NCI-H2107 treated with DMSO at 0.1 percent for 48 hours (cell line): ENCODE measurements around the gene LRRFIP1.
"Not testable (repeated sequence)": the region's sequence is repeated elsewhere in the genome, so short reads cannot be mapped to it uniquely, and the experiment has no call there.

Source experiments
- DNase-seq: peaks from one replicate; lab custom pipeline; 2025; ENCODE audit not compliant: unreplicated experiment; lab: John Stamatoyannopoulos, UW

Gene LRRFIP1, protein sequence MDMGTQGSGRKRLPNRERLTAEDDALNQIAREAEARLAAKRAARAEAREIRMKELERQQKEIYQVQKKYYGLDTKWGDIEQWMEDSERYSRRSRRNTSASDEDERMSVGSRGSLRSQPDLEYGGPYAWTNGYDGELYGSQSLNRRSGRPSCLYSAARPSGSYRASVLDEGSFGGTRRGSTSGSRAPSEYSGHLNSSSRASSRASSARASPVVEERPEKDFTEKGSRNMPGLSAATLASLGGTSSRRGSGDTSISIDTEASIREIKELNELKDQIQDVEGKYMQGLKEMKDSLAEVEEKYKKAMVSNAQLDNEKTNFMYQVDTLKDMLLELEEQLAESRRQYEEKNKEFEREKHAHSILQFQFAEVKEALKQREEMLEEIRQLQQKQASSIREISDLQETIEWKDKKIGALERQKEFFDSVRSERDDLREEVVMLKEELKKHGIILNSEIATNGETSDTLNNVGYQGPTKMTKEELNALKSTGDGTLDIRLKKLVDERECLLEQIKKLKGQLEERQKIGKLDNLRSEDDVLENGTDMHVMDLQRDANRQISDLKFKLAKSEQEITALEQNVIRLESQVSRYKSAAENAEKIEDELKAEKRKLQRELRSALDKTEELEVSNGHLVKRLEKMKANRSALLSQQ

DNA sequence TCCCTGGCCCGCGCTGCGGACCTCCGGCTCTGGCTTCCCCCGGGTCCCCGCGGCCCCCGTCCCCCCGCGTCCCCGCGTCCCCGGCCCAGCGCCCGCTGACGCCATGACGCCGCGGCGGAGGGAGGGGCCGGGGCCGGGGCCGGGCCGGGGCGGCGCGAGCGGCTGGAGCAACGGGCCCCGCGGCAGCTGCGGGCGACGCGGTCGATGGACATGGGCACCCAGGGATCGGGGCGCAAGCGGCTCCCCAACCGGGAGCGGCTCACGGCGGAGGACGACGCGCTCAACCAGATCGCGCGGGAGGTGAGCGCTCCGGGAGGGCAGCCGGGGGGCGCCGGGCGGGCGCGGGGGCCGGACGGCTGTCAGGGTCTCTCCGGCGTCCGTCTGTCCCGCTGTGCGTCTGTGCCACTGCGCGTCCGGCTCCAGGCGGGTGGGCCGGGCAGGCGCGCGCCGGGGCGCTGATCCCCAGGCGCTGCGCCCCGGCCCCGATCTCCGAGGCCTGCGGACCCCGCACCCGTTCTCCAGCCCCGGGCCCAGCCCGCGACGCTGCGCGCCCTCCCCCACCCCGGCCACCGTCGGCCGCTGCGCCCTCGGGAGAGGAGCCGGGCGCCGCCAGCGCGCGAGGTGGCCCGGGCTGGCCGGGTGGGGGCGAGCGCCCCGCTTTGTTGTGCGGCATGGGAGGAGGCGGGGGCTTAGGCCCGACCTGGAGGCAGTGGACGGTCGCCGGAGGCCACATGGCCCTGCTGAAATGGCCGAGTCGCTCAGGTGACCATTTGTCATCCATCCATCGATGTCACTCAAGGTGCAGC lies at the start of gene LRRFIP1:
TSS of gene LRRFIP1 (plus strand) at position 147 of the 806 bp plus-strand sequence. CDS start at position 205, 58 bp downstream.
- DNase-seq: no peak

DNA sequence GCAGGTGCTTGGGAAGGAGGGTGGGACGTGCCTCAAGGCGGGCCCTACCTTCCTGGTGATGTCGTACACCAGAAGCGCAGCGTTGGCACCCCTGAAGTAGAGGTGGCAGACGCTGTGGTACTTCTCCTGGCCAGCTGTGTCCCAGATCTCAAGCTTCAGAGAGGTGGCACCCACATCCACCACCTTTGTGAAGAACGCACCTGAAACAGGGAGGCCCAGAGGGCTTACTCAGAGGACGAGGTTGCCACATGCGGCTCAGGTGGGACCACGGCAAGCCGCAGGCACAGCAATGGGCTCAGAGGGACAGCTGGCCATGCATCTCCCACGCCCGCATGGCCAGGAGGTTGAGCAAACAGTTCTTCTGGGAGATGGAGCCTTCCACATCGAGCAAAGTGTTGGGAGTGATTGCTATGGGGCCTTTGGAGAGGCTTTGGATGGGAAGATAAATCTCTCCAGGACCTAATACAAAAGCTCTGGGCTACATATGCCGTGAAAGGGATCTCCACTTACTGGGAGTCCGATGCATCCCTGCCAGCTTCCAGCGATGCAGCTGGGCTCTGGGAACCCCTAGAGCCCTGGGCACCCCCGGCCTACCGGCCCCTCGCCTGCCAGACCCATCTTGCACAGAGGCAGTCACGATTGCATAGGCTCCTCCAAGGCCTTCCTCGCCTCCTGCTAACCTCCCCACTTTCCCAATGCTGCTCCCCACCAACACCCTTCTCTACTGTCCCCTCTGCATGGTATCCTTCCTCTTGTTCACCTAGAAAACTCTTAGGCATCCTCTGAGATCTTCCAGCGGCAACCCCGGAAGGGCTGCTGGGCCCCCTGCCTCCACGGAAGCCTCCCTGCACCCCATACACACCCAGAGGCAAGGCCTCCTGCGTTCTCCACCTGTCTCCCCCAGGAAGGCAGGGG lies 49.2 kb upstream of the LRRFIP1 start:
- DNase-seq: no peak

DNA sequence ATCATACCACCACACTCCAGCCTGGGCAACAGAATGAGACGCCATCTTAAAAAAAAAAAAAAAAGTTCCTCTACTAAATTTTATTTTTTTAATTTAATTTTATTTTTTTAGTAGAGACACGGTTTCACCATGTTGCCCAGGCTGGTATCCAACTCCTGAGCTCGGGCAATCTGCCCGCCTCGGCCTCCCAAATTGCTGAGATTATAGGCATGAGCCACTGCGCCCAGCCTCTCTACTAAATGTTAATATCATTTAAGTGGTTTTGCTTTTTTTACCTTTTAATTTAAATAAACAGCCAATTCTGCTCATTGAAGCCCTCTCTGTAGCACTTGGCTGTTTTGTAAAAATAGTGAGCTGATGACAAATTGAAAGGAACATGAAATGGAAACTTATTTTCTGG lies 46.1 kb upstream of the LRRFIP1 start:
- no peak for DNase-seq

DNA sequence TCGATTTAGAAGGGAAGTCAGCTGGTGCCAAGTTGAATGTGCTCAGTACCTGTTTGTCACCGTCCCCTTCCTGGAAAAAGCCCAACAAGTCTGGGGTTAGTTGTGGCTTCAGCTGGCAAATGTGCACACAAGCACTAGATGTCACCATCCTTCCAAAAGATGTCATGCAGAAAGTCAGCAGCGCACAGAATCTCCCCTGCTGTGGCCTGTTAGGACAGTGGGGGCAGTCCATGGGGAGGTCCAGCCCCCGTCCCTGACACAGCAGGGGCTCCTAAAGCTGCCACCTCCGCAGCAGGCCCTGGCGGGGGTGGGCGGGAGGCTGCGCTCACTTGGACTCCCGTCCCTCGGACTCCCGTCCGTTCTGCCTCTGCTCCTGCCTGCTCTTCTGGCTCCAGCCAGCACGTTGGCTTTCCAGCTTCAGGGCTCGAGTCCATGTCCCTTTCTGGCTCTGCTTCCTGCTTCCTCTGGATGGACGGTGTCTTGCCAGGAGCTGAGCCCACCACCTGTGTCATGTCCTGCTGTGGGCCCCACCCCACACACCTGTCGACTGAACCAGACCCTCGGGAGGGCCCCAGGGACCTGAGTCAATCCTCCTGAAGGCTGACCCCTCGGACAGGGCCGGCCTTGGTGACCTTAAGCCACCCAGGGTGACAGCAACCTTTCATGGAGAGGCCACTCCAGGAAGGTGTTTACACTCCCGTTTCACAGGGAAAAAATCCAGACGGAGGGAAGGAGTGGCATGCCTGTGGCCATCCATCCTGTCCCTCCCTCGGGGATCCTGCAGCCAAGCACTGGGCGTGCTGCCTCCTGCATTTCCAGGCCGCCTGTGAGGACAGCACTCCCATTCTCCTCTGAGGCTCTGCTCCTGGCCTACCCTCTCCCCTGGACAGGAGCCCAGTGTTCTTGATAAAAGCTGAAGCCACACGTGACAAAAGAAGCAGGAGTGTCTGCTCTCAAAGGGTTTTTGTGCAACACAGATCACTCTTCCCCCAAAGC lies 45.3 kb upstream of the LRRFIP1 start:
- DNase-seq: peak; percentile 60

DNA sequence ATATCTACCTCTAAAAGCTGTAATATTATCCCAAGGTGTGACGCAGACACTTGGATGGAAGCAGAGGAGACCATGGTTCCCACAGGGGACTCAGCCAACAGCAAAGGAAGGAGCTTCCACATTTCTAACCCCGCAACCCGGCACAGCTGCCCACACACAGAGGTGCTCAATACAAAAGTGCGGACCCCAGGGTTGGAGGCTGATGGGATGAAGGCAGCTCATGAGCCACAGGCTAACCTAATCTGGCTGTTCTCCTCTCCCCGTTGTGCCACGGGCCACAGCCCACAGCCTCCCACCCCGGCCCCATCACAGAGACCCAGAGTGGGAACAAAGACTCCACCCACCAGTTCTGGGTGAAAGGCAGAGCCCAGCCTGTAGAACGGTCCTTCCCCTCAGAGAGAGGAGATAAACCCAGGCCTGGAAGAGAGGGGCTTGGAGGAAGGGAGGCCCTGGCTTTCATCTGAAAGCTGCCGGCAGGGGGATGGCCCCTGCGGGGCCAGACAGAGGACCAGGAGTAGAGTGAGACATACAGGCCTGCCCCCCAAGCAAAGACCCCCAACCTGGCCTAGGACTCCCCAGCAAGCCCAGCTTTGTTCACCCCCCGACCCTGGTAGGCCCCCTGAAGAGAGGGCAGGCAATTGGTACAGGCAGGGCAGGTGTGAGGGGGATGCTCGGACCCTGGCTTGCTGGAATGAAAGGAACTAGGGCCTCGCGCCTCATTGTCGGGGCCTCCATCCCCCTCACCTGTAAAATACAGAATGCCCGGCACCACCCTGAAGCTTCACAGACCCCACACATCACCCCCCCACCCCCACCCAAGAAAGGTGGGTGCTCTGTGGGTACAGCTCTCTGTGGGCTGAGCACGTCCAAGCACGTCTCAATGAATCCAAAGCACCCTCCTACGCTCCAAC lies 43.7 kb upstream of the LRRFIP1 start:
- DNase-seq: no peak

DNA sequence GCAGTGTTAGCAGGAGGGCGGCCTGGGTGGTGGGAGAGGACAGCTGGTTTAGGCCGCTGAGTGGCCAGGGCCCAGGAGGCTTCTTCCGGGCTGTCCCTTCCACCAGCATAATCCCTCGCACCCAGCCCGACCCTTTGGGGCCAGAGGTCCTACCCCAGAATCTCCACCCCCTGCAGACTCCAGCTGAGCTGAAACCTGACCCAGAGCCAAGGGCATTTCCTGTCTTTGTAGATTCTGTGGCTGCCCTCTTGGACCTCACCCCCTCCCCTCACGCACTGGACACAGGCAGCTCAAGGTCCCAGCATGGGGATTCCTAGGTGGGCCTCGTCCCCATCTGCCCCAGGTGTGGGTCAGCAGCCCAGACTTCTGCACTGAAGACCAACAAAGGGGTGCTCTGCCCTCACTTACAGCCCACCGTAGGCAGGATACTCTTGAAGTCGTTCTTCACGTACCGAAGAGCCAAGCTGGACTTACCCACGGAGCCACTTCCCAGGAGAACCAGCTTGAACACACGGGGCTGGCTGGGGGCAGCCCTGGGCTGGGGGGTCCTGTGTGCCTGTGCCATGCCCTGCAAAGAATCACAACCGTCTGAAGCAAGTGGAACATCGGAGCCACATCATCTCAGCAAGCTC lies 41.7 kb upstream of the LRRFIP1 start:
- DNase-seq: no peak

DNA sequence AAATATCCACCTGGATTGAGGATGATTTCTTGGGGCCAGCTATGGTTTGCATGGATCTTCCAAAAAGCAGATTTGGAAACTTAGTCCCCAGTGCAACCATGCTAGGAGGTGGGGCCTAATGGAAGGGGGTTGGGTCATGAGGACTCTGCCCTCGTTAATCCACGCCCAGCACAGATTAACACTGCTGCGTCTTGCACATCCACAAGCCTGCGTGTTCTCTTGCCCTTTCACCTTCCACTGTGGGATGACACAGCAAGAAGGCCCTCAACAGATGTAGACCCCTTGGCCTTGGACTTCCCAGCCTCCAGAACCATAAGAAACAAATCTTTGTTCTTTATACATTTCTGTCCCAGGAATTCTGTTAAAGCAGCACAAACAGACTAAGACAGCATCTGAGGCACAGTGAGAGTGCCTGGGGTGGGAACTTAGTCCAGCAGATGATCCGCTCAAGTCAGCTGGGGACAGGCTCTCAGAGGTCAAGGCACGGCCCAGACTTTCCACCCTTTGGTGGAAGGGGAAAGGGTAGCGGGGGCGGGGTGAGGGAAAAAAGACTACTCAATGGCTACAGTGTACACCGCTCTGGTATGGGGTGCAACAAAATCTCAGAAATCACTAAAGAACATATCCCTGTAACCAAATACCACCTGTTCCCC lies 39.2 kb upstream of the LRRFIP1 start:
- no peak for DNase-seq

DNA sequence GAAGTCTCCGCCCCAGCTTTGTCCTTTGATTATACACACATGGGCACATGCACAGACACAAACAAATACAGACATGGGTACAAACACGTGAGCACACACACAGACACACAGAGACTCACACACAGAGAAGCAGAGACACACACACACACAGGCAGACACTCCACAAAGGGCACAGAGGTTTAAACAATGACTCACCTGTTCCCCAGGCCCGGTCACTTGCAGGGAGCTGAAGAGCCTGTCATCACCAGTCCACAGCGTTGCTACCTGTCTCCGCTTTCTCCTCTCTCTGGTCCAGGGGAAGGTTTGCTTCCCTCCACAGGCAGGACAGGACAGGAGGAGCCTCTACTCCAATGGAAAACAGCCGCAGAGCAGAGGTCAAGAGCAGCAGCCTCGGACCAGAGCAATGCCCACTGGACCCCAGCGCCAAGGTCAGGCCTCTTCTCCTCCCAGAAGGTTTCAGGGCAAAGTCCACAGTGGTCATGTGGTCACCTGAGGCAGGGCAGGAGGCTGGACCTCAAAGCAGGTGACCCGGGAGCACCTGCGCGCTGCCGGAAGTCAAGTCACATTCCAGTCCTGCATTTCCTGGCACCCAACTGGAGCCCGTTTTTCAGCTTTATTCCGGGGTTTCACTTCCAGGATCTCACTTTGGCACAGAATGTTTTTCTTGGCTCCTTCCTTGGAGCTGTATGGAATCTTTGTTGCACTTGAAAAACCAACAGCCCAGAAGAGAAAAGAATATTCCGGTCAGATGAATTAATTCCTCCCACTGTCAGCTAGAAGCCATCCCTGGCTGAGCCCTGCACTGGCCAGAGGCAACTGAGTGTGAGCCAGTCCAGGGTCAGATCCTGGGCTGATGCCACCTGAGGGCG lies 36.9 kb upstream of the LRRFIP1 start, which contains the start of gene RAB17:
TSS of gene RAB17 (minus strand) at position 463 of the 869 bp plus-strand sequence. CDS start 4,580 bp downstream, outside the sequence.
- DNase-seq: peak; percentile 25

DNA sequence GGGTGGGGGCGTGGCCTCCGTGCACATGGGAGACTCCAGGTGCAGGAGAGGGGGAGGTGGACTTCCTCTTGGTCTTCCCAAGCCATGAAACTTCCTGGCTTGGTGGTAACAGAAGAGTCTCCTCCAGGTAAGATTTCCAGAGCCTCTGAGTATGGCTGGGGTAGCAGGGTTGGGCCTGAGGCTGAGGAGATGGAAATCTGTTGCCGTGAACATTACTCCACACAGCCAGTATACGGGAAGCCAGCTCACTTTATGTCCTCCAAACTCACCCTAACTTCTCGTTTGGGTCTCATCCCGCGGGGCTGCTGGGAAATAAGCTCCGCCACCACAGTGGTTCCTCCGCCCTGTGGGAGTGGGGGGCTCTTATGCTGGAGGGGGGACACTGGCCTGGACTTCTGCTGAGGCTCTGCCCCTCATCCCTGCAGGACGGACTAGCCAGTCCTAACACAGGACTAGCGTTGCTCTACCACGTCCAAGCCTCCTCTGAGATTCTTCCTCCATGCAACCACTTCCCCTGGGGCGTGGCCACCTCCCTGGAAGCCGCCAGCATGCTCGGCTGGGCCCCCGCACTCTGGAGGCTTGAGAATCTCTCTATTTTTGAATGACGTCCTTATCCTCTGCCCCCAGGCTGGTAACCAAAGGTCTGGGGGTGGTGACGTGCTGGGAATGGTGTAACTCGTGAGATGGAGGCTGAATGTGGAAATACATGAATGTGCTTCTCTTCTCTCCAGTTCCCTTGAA lies 36.1 kb upstream of the LRRFIP1 start:
- DNase-seq: no peak

DNA sequence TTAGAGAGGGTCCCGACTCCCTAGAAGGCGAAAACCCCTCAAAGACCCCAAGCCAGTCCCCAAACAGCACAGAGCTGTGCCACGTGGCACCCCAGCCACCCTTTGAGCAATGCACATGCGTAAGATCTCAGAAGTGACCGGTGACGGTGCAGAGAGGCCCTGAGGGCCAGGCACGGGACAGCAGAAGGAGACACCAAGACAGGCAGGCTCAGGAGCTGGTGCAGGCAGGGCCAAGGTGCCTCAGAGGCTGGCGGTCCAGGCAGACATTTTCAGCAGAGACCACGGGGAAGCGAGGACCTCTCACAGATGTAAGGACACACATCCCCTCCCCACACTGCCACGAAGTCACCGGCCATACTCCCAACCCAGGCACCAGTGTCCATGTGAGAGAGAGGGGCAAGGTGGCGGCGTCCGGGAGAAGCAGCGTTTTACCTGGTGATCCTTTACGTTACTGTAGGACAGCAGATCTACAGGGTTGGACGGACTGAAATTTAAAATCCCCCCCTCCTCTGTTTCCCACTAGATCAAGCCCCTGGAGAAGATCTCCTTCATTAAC lies 34.9 kb upstream of the LRRFIP1 start:
- DNase-seq: no peak

DNA sequence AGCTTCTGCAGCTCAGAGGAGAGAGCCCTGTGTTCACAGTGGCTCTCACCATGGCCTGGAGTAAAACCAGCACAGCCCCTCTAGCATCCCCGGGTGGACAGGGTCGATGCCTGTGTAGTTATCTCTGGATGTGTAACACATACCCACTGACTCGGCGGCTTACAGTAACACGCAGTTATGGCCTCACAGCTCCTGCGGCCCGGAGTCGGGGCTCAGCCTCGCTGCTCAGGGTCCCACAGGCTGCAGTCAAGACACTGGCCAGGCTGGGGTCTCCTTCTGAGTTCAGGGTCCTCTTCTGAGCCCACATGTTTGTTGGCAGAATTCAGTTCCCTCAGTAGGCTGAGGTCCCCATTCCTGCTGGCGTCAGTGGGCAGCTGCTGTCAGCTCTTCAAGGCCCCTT lies 34.4 kb upstream of the LRRFIP1 start:
- no peak for DNase-seq

DNA sequence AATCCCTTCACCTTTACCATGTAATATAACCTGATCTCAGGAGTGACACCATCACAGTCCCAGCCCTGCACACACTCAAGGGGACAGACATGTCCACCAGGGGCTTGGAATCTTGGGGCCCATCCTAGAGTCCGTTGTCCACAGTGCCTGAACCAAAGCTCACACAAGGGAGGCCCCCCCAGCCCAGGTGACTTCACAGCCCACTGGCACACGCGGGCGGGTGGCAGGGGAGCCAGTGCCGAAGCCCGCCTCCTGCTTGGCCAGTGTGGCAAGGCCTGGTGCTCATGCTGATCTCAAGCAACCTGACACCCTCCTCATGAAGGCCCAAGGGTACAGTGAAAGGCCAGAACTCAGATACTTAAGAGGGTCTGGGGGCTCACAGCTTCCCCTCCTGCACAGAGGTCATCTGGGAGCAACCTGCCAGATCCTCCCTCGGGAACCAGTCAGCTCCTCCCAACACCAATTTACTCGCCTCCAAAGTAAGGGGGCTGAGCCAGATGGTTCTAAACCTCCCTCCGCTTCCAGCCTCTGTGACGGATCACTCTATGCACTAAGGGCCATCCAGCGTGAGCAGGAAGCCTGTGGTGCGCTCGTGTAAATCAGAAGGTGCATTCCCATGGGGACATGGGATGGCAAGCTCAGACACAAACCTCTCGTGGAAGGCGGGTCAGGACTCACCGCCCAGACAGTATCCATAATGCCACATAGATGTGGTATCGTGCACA lies 33.6 kb upstream of the LRRFIP1 start:
- DNase-seq: no peak

DNA sequence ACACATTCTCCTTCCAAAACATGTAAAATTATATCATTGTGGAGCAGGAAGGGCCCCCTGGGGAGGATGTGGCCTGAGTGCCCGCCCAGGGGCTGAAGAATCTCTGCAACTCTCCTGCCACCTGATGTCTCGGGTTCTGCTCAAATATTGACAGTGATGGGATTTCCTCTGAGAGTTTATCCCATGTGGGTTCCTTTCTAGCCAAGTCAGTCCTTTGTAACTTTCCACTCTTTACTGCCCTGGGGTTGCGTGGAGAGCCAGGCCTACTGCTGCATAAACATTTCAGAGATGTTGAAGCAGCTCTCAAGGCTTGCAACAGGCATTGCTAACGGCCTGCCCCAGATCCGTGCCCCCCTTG lies 32.9 kb upstream of the LRRFIP1 start:
- DNase-seq: no peak

DNA sequence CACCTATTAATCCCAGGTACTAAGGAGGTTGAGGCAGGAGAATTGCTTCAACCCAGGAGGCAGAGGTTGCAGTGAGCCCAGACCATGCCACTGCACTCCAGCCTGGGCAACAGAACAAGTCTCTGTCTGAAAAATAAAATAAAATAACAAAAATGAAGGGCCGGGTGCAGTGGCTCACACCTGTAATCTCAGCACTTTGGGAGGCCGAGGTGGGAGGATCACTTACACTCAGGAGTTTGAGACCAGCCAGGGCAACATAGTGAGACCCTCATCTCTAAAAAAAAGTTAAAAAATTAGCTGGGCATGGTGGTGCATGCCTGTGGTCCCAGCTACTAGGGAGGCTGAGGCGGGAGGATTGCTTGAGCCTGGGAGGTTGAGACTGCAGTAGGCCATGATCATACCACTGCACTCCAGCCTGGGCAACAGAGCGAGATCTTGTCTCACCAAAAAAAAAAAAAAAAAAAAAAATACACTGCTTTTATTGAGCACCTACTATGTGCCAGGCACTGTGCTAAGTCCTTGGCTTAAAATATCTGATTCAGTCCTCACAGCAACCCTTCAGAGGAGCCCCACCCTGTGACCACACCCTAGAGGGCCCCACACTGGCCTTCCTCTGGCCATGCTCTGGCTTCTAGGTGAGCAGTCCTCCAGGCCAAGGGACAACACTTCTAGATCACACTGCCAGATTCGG lies 31.4 kb upstream of the LRRFIP1 start:
- DNase-seq: not testable (repeated sequence)
